NK-92 treated with Interleukin-12 subunit alpha and Interleukin-12 subunit beta, amount 100 ng/mL, for 24 hours (cell line): ENCODE data around the gene PPP1R14D.

ENCODE experiments used
- DNase-seq: peaks from one replicate; lab custom pipeline; 2025; lab: John Stamatoyannopoulos, UW

The PPP1R14D gene

GRCh38 chr15:40782609-40783227 lies 45.8 kb downstream of the PPP1R14D start:
- DNase-seq = peak; percentile 75

GRCh38 chr15:40776537-40777141 lies 51.9 kb downstream of the PPP1R14D start:
- peak; percentile 55 for DNase-seq

GRCh38 chr15:40775740-40776536 lies 52.6 kb downstream of the PPP1R14D start:
- no peak for DNase-seq

GRCh38 chr15:40775007-40775406 lies 53.5 kb downstream of the PPP1R14D start:
- DNase-seq = no peak

GRCh38 chr15:40773902-40774301 lies 54.6 kb downstream of the PPP1R14D start:
- no peak for DNase-seq

- no peak for DNase-seq
Observed at GRCh38 chr15:40773496-40773895, 55.0 kb downstream of the PPP1R14D start.

- DNase-seq = no peak
Observed at GRCh38 chr15:40772014-40772413, 56.5 kb downstream of the PPP1R14D start.

GRCh38 chr15:40771242-40771641 lies 57.3 kb downstream of the PPP1R14D start:
- no peak for DNase-seq

- DNase-seq = no peak
Observed at GRCh38 chr15:40770147-40770721, 58.3 kb downstream of the PPP1R14D start.

GRCh38 chr15:40769274-40770146 lies 59.0 kb downstream of the PPP1R14D start, which contains the start of gene C15orf62:
Gene C15orf62 (plus strand): TSS chr15:40769980. CDS start chr15:40770496, 516 bp downstream.
- DNase-seq = no peak

GRCh38 chr15:40768521-40769273 lies 59.8 kb downstream of the PPP1R14D start:
- no peak for DNase-seq

- no peak for DNase-seq
Observed at GRCh38 chr15:40767838-40768500, 60.5 kb downstream of the PPP1R14D start.

- no peak for DNase-seq
Observed at GRCh38 chr15:40766906-40767837, 61.3 kb downstream of the PPP1R14D start.

- no peak for DNase-seq
Observed at GRCh38 chr15:40766194-40766815, 62.2 kb downstream of the PPP1R14D start.
